SK-N-MC (cell line): Measurements from ENCODE around the gene SLC17A8.

Experiments
- DNase-seq: peaks from one replicate; pipeline ENCODE4 v3.0.0-alpha.2; 2011; ENCODE audit warnings: low read depth, low spot score
- H3K27ac ChIP-seq: fragments of 200-600 bp; sonication (generic); 2 replicates; pipeline ENCODE4 v1.5.1; 2016; ENCODE audit warnings: mixed run types
- H3K36me3 ChIP-seq: fragments of 200-600 bp; sonication (generic); 2 replicates; pipeline ENCODE4 v1.6.1; 2017; ENCODE audit warnings: antibody characterized with exemption, low read length, mixed read lengths; ENCODE audit not compliant: insufficient read depth
- H3K4me3 ChIP-seq: fragments of 200-600 bp; sonication (generic); 2 replicates; pipeline ENCODE4 v1.5.1; 2016
- H3K9ac ChIP-seq: fragments of 200-600 bp; sonication (generic); 2 replicates; pipeline ENCODE4 v1.8.0; 2017; ENCODE audit warnings: mixed run types, mixed read lengths; ENCODE audit not compliant: insufficient read length
- H3K9me3 ChIP-seq: fragments of 200-600 bp; sonication (generic); 2 replicates; pipeline ENCODE4 v1.6.1; 2017; ENCODE audit warnings: low read depth, mild to moderate bottlenecking, antibody characterized with exemption, low read length, moderate library complexity, mixed read lengths
- EZH2 ChIP-seq: fragments of 200-600 bp; sonication (generic); IDR thresholded peaks from one replicate; pipeline ENCODE4 v1.6.1; 2017; ENCODE audit warnings: antibody characterized with exemption
- FOXP2 ChIP-seq: optimal IDR thresholded peaks from 2 replicates; pipeline ENCODE3; 2011; ENCODE audit warnings: mild to moderate bottlenecking, moderate library complexity; ENCODE audit not compliant: insufficient read depth; ENCODE audit errors: extremely low read length, control extremely low read depth
- POLR2AphosphoS5 ChIP-seq: IDR thresholded peaks from 2 replicates; pipeline ENCODE4 v1.6.1; 2012; ENCODE audit warnings: mild to moderate bottlenecking, low read depth, low read length, borderline replicate concordance

Gene SLC17A8

DNA sequence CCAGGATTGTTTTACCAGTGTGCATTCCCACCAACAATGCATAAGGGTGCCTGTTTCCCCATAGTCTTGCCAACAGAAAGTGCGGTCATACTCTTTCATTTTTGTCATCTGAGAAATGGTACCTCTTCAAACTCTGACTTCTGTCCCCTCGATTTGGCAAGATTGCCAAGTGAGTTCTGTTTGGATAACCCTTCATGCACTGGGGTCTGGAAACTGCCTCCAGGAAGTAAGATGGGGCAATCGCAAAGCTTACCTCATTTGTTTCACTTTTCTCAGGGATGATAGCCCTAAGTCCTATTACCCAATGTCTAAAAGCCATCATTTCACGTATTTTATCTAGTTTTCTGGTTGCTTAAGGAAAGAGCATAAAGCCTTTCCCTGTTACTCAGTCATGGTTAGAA, 88.2 kb downstream of the SLC17A8 start:
- no peaks in the 10 kb centered on the region for H3K9me3 ChIP-seq
- TF ChIP-seq FOXP2 (no peak), EZH2 (no peak), POLR2AphosphoS5 (no peak)
- H3K36me3 ChIP-seq: no peaks in the 10 kb centered on the region
- no peak overlapping the region for H3K4me3 ChIP-seq
- no peak for DNase-seq
- no peak overlapping the region for H3K27ac ChIP-seq
- H3K9ac ChIP-seq: no peak overlapping the region

DNA sequence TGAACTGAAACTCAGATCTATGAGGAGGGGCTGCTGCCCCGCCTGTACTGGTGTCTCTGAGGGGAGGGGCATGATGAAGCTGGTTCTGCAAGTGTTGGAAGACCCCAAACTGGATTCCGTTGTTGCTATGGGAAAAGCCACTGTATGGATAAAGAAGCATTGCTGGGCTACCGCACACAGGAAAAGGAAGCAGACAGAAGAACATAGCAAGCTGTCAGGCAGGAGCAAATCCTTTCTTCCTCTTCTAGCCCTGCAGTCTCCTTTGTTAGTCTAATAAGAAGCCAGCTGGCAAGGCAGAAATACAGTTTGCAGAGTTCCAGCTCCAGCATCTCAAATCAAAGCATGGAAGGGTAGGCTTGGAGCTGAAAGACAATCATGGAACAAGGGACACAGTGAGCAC, 90.5 kb downstream of the SLC17A8 start:
- DNase-seq: no peak
- H3K9ac ChIP-seq: no peak overlapping the region
- no peak overlapping the region for H3K4me3 ChIP-seq
- TF ChIP-seq FOXP2: no peak
- TF ChIP-seq EZH2: no peak
- TF ChIP-seq POLR2AphosphoS5: no peak
- H3K36me3 ChIP-seq: no peaks in the 10 kb centered on the region
- H3K9me3 ChIP-seq: no peaks in the 10 kb centered on the region
- no peak overlapping the region for H3K27ac ChIP-seq

DNA sequence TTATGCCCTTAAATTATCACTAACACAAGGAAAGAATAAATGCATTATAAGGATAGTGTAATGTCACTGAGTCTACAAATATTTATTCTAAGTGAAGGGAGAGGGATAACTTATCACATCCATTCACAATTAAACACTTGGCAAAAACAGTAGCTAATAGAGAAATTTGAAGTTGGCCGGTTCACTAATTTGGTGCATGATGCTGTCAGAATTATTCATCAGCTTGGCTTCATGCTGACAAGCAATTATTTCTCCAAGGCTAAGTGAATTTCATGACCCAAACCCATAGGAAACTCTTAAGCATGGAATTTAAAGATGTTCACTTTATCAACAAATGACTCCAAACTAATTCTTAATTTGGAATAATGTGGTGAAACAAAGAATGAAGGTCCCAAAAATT, 91.8 kb downstream of the SLC17A8 start:
- Histone ChIP-seq H3K36me3 (no peaks in the 10 kb centered on the region), H3K27ac (no peak overlapping the region), H3K9me3 (no peaks in the 10 kb centered on the region), H3K9ac (no peak overlapping the region), H3K4me3 (no peak overlapping the region)
- TF ChIP-seq FOXP2 (no peak), EZH2 (no peak), POLR2AphosphoS5 (no peak)
- DNase-seq: no peak

DNA sequence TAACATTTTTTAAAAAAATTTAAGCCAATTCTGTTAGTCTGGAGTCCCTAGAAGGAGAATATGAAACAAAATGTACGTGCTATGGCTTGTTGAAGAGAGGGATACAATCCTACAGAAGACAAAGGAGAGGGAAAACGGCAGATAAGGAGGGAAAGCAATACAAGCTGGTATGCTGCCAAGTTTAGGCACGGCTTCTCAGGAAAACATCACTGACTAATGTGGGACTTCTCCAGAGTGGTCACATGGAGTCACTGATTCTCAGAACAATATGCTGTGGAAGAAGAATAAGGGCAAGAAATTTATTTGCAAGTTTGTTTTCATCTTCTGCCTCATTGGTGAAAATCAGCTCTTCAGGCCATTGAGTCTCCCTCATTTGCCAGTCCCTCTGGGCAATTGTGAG, 93.9 kb downstream of the SLC17A8 start:
- no peak overlapping the region for H3K9ac ChIP-seq
- no peaks in the 10 kb centered on the region for H3K36me3 ChIP-seq
- H3K27ac ChIP-seq: no peak overlapping the region
- no peak for TF ChIP-seq FOXP2
- TF ChIP-seq EZH2: no peak
- no peak for TF ChIP-seq POLR2AphosphoS5
- DNase-seq: no peak
- no peaks in the 10 kb centered on the region for H3K9me3 ChIP-seq
- H3K4me3 ChIP-seq: no peak overlapping the region

DNA sequence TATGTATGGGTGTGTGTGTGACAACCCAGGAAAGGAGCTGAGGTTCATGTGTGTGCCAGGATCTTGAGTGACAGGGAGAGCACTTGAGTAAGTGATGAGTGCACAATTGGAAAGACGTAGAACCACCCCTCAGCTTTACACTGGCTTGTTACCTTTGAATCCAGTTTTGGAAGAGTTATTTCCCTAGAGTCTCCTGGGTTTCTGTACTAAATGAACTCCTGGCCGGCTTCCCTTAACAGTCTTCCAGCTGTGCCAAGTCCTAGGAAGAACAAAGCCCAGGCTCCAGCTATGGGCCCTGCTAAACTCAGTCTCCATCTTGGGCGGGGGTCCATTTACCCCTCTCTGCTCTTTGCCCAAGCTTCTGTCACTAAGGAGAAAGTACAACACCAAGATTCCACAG, 97.1 kb downstream of the SLC17A8 start:
- no peak overlapping the region for H3K27ac ChIP-seq
- H3K36me3 ChIP-seq: no peaks in the 10 kb centered on the region
- TF ChIP-seq FOXP2 (no peak), EZH2 (no peak), POLR2AphosphoS5 (no peak)
- no peak for DNase-seq
- no peaks in the 10 kb centered on the region for H3K9me3 ChIP-seq
- H3K4me3 ChIP-seq: no peak overlapping the region
- H3K9ac ChIP-seq: no peak overlapping the region

DNA sequence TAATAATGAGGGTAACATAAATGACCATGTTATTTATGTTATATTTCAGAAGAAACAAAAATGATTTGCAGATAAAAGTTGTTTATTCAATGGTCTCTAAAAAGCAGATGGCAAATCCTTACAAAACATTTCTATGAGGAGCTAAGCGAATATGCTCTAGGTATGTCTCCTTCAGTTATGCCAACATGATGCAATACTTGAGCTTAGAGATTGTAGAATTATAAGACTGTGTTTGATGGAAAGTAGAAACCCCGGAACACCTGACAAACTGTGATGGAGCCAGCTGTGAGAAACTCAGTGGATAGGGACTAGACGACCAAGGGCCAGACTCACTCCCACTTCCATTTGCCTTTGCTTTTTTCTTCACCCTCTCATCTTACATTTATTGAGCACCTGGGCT, 99.0 kb downstream of the SLC17A8 start:
- Histone ChIP-seq H3K9me3 (no peaks in the 10 kb centered on the region), H3K36me3 (no peaks in the 10 kb centered on the region)
- TF ChIP-seq EZH2 (no peak), FOXP2 (no peak), POLR2AphosphoS5 (no peak)

DNA sequence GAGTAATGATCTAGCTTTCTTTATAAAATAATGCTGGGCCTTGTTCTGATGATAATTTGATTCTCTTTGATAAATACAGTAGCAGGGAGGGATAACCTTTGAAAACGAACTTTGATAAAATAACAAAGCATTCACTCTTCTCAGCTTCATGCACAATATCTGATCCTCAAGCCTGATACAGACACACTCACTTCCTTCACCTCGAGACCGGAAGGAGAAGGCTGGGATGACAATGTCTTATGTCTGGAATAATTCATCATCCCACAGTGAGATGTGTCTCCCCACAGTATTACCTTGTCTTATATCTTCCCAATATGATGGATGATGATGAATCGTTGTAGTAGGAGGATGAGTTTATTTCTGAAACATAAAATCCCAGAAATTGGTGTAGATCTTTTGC, 101.3 kb downstream of the SLC17A8 start:
- no peak for DNase-seq
- no peaks in the 10 kb centered on the region for H3K9me3 ChIP-seq
- H3K27ac ChIP-seq: no peak overlapping the region
- H3K36me3 ChIP-seq: no peaks in the 10 kb centered on the region
- H3K9ac ChIP-seq: no peak overlapping the region
- H3K4me3 ChIP-seq: no peak overlapping the region
- no peak for TF ChIP-seq EZH2
- no peak for TF ChIP-seq FOXP2

More for the DNA sequence above, 99.0 kb downstream of the SLC17A8 start:
- Histone ChIP-seq H3K9ac (no peak overlapping the region), H3K27ac (no peak overlapping the region), H3K4me3 (no peak overlapping the region)
- no peak for DNase-seq

DNA sequence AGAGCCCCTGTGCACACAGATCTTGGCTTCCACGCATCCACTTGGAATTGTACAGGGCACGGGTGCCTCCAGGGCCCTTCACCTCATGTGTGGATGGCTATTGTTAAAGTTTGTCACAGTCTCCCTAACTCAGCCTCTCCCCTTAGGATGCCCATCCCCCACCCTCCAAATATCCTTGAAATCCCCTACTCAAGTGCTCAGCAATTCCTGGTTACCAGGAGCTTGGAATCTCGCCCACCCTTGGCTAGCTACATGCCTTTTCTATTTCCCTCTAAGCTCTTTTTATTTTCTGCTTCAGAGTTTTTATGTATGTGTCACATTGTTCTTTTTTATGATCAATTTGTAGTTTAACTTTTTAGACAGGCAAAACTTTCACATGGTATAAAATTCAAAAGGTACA, 103.8 kb downstream of the SLC17A8 start:
- no peak for DNase-seq
- Histone ChIP-seq H3K27ac (no peak overlapping the region), H3K9ac (no peak overlapping the region), H3K9me3 (no peaks in the 10 kb centered on the region), H3K36me3 (no peaks in the 10 kb centered on the region), H3K4me3 (no peak overlapping the region)
- no peak for TF ChIP-seq FOXP2
- no peak for TF ChIP-seq POLR2AphosphoS5
- TF ChIP-seq EZH2: no peak

DNA sequence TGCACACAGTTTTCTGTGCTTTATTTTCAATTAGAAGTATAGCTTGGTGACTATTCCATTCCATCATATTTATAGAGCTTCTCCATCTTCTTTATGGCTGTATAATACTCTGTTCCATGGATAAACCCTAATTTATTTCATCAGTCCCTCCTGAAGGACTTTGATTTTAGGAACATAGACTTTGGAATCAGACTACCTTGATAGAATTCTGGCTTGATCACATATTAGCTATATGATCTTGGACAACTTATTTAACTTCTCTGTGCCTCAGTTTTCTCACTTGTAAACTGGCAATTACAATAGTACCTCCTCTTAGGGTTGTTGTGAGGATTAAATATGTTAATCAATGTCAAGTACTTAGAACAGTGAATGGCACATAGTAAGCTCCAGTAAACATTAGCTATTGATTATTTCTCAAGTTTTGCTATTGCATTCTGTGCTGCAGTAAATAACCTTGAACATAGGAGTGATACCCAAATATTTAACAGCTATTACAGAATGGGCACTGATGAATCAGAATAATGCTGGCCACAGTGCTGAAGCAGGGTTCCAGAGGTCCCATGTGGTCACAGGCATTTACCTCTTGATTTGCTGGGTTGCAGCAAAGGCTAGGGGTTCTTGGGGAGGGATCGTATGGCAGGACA, 104.6 kb downstream of the SLC17A8 start:
- TF ChIP-seq FOXP2: no peak
- no peak for TF ChIP-seq EZH2
- TF ChIP-seq POLR2AphosphoS5: no peak
- H3K9ac ChIP-seq: no peak overlapping the region
- no peak overlapping the region for H3K4me3 ChIP-seq
- no peak for DNase-seq
- H3K9me3 ChIP-seq: no peaks in the 10 kb centered on the region
- H3K27ac ChIP-seq: no peak overlapping the region
- no peaks in the 10 kb centered on the region for H3K36me3 ChIP-seq

DNA sequence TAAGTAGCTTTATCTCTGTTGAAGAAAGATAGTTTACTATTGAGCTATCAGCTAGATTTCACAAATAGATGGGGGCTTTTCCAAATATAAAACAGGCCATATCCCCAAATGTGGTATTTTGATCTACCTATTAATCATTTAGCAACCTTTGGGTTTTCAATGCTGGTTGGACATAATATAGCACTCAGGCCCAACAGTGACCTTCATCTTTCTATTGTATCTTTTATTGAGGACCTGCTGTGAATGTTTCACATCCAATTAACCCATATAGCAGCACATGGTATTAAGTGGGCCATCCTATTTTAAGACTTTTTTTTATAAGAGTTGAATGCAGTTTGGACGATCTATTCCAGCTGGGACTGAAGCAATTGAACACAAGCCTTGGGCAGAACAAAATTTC, 106.8 kb downstream of the SLC17A8 start:
- no peak for TF ChIP-seq POLR2AphosphoS5
- TF ChIP-seq EZH2: no peak
- TF ChIP-seq FOXP2: no peak
- H3K9ac ChIP-seq: no peak overlapping the region
- DNase-seq: no peak
- H3K4me3 ChIP-seq: no peak overlapping the region
- no peaks in the 10 kb centered on the region for H3K9me3 ChIP-seq
- no peaks in the 10 kb centered on the region for H3K36me3 ChIP-seq
- no peak overlapping the region for H3K27ac ChIP-seq
